NCI-H1092 treated with DMSO at 0.1 percent for 48 hours (cell line): ENCODE data around the gene MAGEL2.
"Not testable (repeated sequence)": the region's sequence is repeated elsewhere in the genome, so short reads cannot be mapped to it uniquely, and the experiment has no call there.

Experiments
- DNase-seq: peaks from one replicate; lab custom pipeline; 2025; lab: John Stamatoyannopoulos, UW

MAGEL2 gene

DNA sequence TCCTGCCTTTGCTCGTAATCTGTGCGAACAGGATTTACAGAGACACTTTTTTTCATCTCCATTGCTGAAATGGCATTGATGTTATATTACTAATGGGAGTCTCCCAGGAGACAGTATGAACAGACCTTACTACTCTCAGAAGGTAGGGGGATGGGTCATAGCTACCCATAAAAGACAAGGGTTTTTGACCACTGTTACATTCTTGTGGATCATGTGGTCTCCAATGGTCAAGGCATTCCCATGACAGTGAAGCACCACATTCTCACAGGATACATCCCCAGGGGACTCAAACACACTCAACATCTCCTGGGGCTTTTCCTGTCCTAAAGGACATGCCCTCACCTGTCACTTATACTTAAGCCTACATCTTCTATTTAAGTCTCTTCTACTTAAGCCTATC, 41.4 kb downstream of the MAGEL2 start:
- no peak for DNase-seq

DNA sequence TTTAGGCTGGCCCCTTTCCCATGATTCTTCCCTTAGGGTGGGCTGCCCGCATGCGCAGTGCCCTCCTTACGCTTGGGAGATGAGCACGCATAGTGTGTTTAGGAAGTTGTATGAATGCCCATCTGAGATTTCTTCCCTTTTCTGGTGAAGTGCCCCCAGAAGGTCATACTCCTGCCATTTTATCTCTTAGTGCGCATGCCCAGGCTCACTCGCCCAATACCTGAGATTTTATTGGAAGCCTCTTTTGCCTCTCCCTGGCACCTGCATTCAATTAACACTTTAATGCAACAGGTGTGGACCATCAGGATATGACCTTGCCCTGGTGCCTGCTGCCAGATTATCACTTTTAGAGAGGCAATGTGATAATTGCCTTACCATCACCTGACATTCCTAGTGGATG, 45.5 kb downstream of the MAGEL2 start:
- no peak for DNase-seq

DNA sequence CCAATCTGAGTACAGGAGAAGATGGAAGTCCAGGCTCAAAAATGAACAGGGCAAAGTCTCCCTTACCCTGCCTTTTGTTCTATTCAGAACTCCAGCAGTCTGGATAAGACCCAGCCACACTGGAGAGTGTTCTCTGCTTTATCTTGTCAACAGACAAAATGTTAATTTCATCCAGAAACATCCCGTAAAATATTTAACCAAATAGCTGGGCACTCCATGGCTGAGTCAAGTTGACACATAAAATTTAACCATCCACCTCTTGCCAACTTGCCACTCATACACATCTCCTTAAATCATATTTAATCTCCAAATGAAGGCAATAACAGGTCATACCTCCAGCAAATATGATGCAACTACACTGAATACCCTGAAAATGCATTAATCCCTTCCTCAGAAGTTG, 48.6 kb downstream of the MAGEL2 start:
- DNase-seq: no peak

DNA sequence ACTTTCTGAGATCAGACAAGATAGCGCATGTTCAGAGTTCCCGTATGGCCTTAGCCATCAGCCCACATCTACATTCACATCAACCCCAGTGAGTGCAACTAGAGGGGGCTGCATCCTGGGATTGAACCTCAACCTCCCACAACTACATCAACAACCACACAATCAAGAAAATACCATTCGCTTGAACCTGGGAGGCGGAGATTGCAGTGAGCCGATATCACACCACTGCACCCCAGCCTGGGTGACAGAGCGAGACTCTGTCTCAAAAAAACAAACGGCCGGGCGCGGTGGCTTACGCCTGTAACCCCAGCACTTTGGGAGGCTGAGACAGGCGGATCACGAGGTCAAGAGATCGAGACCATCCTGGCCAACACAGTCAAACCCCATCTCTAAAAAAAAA, 50.4 kb downstream of the MAGEL2 start:
- DNase-seq: not testable (repeated sequence)

DNA sequence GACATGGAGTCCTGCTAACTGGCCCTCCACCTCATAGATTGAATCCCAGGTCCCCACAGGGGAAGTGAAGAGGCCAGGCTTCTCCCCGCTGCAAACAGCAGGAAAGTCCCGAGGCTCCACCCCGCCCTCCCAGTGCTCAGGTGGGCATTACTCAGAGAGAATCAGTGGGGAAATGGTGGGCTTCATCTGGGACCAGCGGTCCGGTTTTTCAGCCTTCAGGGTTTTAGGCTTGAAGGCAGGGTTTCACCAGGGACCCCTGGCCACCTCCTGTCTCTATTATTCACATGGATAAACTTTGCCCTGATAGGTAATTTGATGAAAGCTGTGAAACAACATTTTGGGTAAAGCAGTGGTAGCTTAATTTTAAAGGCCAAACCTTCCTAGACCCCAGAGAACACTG, 50.9 kb downstream of the MAGEL2 start:
- no peak for DNase-seq

DNA sequence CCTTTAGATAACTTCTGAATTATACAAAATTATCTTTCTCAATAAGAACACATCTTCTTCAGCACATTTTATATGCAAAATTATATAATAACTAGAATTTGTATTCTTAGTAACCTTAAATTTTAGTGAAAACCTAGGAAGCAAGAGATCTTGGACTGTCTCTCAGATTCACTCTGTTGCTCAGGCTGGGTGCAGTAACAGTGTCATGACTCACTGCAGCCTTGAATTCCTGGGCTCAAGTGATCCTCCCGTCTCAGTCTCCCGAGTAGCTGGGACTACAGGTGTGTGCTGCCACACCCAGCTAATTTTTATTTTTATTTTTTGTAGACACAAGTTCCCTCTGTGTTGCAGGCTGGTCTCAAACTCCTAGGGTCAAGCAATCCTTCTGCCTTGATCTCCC, 52.3 kb downstream of the MAGEL2 start:
- no peak for DNase-seq

DNA sequence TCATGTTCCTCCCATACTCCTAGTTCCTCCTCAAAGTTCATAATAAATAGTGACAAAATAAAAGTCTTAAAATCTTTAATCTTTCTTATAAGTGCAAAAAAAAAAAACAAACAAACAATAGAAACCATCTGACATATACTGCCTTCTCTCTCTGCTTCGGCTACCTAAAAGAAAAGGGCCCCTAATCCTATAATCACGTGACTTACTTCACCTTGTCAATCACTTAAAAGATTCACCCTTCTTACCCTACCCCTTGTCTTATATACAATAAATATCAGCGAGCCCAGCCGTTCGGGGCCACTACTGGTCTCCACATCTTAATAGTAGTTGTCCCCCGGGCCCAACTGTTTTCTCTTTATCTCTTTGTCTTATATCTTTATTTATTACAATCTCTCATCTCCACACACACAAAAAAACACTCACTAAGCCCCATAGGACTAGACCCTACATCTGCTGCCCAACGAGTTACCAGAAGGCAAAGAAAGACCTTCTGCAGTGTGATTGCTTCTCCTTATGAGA, 53.4 kb downstream of the MAGEL2 start:
- no peak for DNase-seq
